HEK293T (cell line): ENCODE data around the gene PAK6.
A peak's percentile ranks its signal among the peaks of the same experiment; 100 is the strongest.

ENCODE experiments used
- CTCF ChIA-PET: fragments of 350-600 bp; formaldehyde crosslinking; extraction: SDS; loops from one replicate; lab custom pipeline; 2021; ENCODE audit warnings: antibody characterized with exemption, inconsistent platforms; lab: Yijun Ruan, JAX
- POLR2A ChIA-PET: fragments of 350-600 bp; formaldehyde crosslinking; extraction: SDS; loops from one replicate; lab custom pipeline; 2020; ENCODE audit warnings: antibody characterized with exemption, inconsistent platforms; lab: Yijun Ruan, JAX
- DNase-seq: peaks from one replicate; pipeline ENCODE4 v3.0.0; 2012; ENCODE audit warnings: mixed read lengths; ENCODE audit errors: extremely low spot score
- ARNT ChIP-seq: fragments of 450-650 bp; IDR thresholded peaks from 2 replicates; pipeline ENCODE4 v1.6.1; 2017; ENCODE audit warnings: mild to moderate bottlenecking
- BHLHE40 ChIP-seq: fragments of 450-650 bp; IDR thresholded peaks from 2 replicates; pipeline ENCODE4 v1.6.1; 2016; ENCODE audit warnings: mild to moderate bottlenecking, moderate library complexity, borderline replicate concordance
- CTBP1 ChIP-seq: fragments of 450-650 bp; IDR thresholded peaks from 2 replicates; pipeline ENCODE4 v1.6.1; 2016; ENCODE audit warnings: borderline replicate concordance
- ELF4 ChIP-seq: fragments of 450-650 bp; IDR thresholded peaks from 2 replicates; pipeline ENCODE4 v1.6.1; 2017; ENCODE audit warnings: antibody characterized with exemption
- FOXA1 ChIP-seq: fragments of 450-650 bp; IDR thresholded peaks from 2 replicates; pipeline ENCODE4 v1.6.1; 2016; ENCODE audit warnings: mild to moderate bottlenecking
- FOXK2 ChIP-seq: fragments of 450-650 bp; IDR thresholded peaks from 2 replicates; pipeline ENCODE4 v1.6.1; 2016; ENCODE audit warnings: mild to moderate bottlenecking
- FOXM1 ChIP-seq: fragments of 450-650 bp; IDR thresholded peaks from 2 replicates; pipeline ENCODE4 v1.6.1; 2017; ENCODE audit warnings: mild to moderate bottlenecking, borderline replicate concordance
- HDGF ChIP-seq: fragments of 450-650 bp; IDR thresholded peaks from 2 replicates; pipeline ENCODE4 v1.6.1; 2017; ENCODE audit warnings: antibody characterized with exemption, borderline replicate concordance
- L3MBTL2 ChIP-seq: fragments of 450-650 bp; conservative IDR thresholded peaks from 2 replicates; pipeline ENCODE4 v1.6.1; 2016; ENCODE audit warnings: mild to moderate bottlenecking
- LEF1 ChIP-seq: fragments of 450-650 bp; IDR thresholded peaks from 2 replicates; pipeline ENCODE4 v1.6.1; 2017; ENCODE audit warnings: mild to moderate bottlenecking, borderline replicate concordance
- NFRKB ChIP-seq: fragments of 450-650 bp; IDR thresholded peaks from 2 replicates; pipeline ENCODE4 v1.6.1; 2016; ENCODE audit warnings: mild to moderate bottlenecking, moderate library complexity
- SP1 ChIP-seq: fragments of 450-650 bp; IDR thresholded peaks from 2 replicates; pipeline ENCODE4 v1.6.1; 2017
- SUZ12 ChIP-seq: fragments of 450-650 bp; IDR thresholded peaks from 2 replicates; pipeline ENCODE4 v1.6.1; 2016; ENCODE audit warnings: mild to moderate bottlenecking
- TARDBP ChIP-seq: fragments of 450-650 bp; IDR thresholded peaks from 2 replicates; pipeline ENCODE4 v1.6.1; 2016
- ZNF384 ChIP-seq: fragments of 450-650 bp; IDR thresholded peaks from 2 replicates; pipeline ENCODE4 v1.6.1; 2016
- TF ChIP-seq, protein P1 (sequence below): fragments of 450-650 bp; IDR thresholded peaks from 2 replicates; pipeline ENCODE4 v1.6.1; 2016

Gene PAK6

DNA sequence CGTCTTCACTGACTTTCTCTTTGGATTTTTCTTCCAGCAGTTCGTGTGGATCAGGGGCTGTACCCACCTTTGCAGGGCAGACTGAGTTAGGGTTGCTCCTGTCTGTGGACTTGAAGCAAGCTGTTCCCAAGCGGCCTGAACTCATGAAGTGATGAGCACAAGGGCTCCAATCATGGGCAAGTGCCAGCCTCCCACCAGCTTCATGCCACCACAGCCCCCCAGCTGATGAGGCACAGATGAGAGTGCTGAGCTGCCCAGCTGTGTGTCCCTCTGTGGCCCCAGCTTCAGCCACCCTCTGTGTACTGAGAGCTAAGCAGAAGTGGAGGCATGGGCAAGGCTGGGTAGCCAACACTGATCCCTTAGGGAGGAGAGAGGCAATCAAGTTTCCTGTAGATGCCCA, 72.1 kb downstream of the PAK6 start:
- ChIA-PET POLR2A (no interaction called here), CTCF (interaction anchor here (0.7 to 5.9 kb wide), 7 partner anchors 10 to 32 kb away, joined by 3 to 55 read pairs (median 5); no protein-coding TSS in a partner anchor)
- DNase-seq = no peak
- TF ChIP-seq ZNF384 (no peak), LEF1 (no peak), ELF4 (no peak), NFRKB (no peak), SP1 (no peak), FOXM1 (no peak), FOXK2 (no peak), L3MBTL2 (no peak), TARDBP (no peak)

DNA sequence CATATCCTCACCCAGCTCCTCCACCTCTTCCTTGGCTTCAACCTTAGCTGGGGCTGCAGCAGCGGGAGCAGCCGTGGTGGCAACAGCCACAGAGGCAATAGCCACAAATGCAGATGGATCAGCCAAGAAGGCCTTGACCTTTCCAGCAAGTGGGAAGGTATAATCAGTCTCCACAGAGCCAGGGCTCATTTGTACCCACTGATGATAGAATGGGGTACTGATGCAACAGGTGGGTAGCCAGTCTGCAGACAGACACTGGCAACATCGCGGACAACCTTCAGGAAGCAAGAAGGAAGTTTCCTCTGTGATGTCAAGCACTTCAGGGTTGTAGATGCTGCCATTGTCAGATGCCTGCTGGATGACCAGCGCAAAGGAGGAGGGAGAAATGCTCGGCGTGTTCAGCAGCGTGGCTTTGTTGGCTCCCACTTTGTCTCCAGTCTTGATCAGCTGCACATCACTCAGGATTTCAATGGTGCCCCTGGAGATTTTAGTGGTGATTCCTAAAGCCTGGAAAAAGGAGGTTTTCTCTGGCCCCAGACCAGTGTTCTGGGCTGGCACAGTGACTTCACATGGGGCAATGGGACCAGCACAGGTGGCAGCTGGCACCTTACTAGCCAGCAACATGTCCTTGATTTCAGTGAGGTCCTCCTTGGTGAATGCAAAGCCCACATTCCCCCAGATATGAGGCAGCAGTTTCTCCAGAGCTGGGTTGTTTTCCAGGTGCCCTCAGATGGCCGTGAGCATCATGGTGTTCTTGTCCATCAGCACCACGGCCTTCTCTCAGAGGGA, 73.7 kb downstream of the PAK6 start:
- TF ChIP-seq CTBP1 (no peak), FOXM1 (no peak), L3MBTL2 (no peak), FOXA1 (no peak), ARNT (no peak), NFRKB (no peak), HDGF (no peak), TARDBP (no peak), ELF4 (no peak), FOXK2 (no peak), BHLHE40 (no peak)
- TF ChIP-seq, protein P1, sequence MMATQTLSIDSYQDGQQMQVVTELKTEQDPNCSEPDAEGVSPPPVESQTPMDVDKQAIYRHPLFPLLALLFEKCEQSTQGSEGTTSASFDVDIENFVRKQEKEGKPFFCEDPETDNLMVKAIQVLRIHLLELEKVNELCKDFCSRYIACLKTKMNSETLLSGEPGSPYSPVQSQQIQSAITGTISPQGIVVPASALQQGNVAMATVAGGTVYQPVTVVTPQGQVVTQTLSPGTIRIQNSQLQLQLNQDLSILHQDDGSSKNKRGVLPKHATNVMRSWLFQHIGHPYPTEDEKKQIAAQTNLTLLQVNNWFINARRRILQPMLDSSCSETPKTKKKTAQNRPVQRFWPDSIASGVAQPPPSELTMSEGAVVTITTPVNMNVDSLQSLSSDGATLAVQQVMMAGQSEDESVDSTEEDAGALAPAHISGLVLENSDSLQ = no peak
- CTCF ChIA-PET = interaction anchor here (0.8 to 5.9 kb wide), 3 partner anchors 25 to 34 kb away, joined by 3 to 55 read pairs (median 4); partner anchors contain the start of gene ANKRD63
- DNase-seq = no peak
- POLR2A ChIA-PET = no interaction called here

DNA sequence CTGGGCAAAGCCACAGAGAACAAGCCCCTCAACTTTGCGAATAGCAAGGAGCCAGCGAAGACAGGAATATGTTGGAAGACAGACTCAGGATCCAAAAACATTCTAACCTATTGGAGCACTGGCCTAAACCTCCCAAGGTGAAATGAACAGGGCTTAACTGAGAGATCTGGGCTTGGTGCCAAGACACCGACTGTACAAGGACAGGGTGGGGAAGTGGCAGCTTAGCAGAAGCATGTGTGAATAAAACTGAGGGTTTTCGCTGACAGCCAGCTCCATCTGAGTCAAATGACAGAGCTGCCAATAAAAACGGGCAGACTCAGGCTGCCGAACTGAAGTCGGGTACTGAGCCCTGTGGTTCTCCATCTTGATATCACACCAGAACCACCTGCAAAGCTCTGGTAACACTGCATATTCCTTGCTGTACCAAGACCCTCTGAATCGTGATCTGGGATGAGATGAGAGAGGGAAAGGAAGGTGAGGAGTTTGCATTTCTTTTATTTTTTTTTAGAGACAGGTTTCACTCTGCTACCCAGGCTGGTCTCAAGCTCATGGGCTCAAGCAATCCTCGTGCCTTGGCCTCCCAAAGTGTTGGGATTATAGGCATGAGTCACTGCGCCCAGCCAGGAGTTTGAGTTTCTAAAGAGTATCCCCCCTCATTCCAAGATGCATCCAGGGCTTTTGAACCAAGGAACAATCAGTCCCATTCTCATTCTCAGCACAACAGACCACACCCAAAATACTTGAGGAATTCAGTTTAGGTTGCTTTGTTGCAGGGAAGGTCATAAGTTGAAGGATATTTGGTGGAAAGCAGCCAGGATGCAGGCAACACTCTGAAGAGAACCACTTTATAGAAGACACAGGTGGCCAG, 74.9 kb downstream of the PAK6 start:
- no peak for DNase-seq
- CTCF ChIA-PET = interaction anchor here (0.7 to 0.8 kb wide), 2 partner anchors 30 to 35 kb away, joined by 3 read pairs; partner anchors contain the start of gene ANKRD63
- no peak for TF ChIP-seq BHLHE40
- TF ChIP-seq, protein P1 = peak; percentile 21; the same call in 1 of the 2 replicates
- no peak for TF ChIP-seq L3MBTL2
- TF ChIP-seq FOXM1 = no peak
- no peak for TF ChIP-seq CTBP1
- TF ChIP-seq NFRKB = no peak
- POLR2A ChIA-PET = no interaction called here

DNA sequence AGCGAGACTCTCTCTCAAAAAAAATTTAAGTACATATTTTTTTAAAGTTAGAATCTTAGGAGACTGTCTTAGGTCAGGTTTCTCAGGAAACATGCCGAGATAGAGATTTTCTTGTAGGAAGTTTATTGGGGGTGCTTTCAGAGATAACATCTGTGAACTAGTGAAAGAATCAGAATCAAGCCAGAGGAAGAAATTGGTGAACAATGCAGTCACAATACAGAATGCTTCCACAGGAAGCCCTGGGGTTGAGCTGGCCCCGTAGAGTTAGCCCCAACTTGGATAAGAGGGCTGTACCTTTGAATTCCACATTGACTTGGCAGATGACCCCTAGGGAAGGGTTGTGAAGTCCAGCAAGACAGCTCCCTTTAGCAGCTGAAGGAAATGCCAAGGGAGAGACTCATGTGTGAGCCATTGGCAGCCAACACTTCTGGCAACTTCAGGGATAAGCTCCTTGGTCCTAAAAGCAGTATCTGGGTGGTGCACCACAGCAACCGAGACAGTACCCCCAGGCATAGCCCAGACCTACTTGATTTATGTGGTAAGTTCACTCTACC, 75.9 kb downstream of the PAK6 start:
- POLR2A ChIA-PET = no interaction called here
- no peak for DNase-seq
- CTCF ChIA-PET = interaction anchor here (0.6 to 1.2 kb wide), 2 partner anchors 35 to 190 kb away, joined by 3 to 4 read pairs; no protein-coding TSS in a partner anchor
- TF ChIP-seq CTBP1 (no peak), FOXA1 (no peak)

DNA sequence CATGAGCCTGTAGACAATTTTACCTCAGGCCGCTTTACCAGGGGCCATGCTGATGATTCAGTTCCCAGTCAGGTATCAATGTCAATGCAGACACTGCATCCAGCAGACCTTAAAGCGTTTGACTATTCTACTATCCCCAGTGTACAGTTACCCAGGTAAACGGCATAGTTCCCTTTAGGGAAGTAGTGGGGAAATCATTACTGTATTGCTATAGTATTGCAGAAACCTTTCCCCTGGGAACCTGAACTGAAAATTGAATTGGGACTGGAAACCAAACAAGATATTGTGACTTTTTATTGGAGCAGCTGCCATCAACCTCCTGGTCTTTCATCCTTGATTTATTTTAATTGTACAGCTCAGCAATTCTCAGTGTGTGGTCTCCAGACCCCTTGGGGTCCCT, 78.1 kb downstream of the PAK6 start:
- TF ChIP-seq NFRKB = no peak
- no peak for TF ChIP-seq LEF1
- TF ChIP-seq ELF4 = no peak
- TF ChIP-seq HDGF = no peak
- no peak for TF ChIP-seq ARNT
- no peak for TF ChIP-seq CTBP1
- TF ChIP-seq FOXM1 = no peak
- TF ChIP-seq, protein P1 = no peak
- TF ChIP-seq TARDBP = no peak
- no peak for TF ChIP-seq FOXA1
- no peak for TF ChIP-seq SP1
- TF ChIP-seq ZNF384 = no peak
- no peak for TF ChIP-seq FOXK2
- TF ChIP-seq SUZ12 = no peak
- no peak for TF ChIP-seq BHLHE40
- TF ChIP-seq L3MBTL2 = no peak
- ChIA-PET CTCF (interaction anchor here (0.7 to 1.0 kb wide), 2 partner anchors 35 to 52 kb away, joined by 3 read pairs; no protein-coding TSS in a partner anchor), POLR2A (interaction anchor here (0.9 kb wide), 1 partner anchor 9 kb away, joined by 3 read pairs; the partner anchor contains the start of gene PLCB2)
- no peak for DNase-seq
